Neural cell (in vitro differentiated cells): Measurements from ENCODE around the gene ADARB2.

ENCODE experiments used
- CTCF ChIP-seq: fragments of 450-650 bp; IDR thresholded peaks from 2 replicates; pipeline ENCODE4 v1.5.1; 2014; ENCODE audit warnings: antibody characterized with exemption, mild to moderate bottlenecking, moderate library complexity; ENCODE audit not compliant: poor library complexity, severe bottlenecking
- EP300 ChIP-seq: fragments of 450-650 bp; conservative IDR thresholded peaks from 2 replicates; pipeline ENCODE4 v1.6.1; 2014; ENCODE audit warnings: antibody characterized with exemption, mild to moderate bottlenecking, moderate library complexity; ENCODE audit not compliant: poor library complexity, severe bottlenecking
- EZH2 ChIP-seq: fragments of 200-600, 300-800 bp; shearing (Covaris generic), sonication (generic); IDR thresholded peaks from 2 replicates; pipeline ENCODE4 v1.6.1; 2014; ENCODE audit warnings: antibody characterized with exemption, low read length, borderline replicate concordance, mild to moderate bottlenecking; ENCODE audit not compliant: insufficient read depth, poor library complexity, severe bottlenecking
- MXI1 ChIP-seq: fragments of 450-650 bp; conservative IDR thresholded peaks from 2 replicates; pipeline ENCODE4 v1.6.1; 2014; ENCODE audit warnings: antibody characterized with exemption, mild to moderate bottlenecking; ENCODE audit not compliant: poor library complexity, severe bottlenecking
- POLR2AphosphoS5 ChIP-seq: IDR thresholded peaks from 2 replicates; pipeline ENCODE4 v1.6.1; 2012
- RAD21 ChIP-seq: fragments of 450-650 bp; conservative IDR thresholded peaks from 2 replicates; pipeline ENCODE4 v1.6.1; 2014; ENCODE audit warnings: antibody characterized with exemption, mild to moderate bottlenecking, moderate library complexity
- SMC3 ChIP-seq: fragments of 450-650 bp; conservative IDR thresholded peaks from 2 replicates; pipeline ENCODE4 v1.6.1; 2014; ENCODE audit warnings: antibody characterized with exemption, mild to moderate bottlenecking, moderate library complexity; ENCODE audit not compliant: poor library complexity
- TAF1 ChIP-seq: IDR thresholded peaks from 2 replicates; pipeline ENCODE4 v1.6.1; 2012; ENCODE audit warnings: low read depth
- TF ChIP-seq, protein P1 (sequence below): IDR thresholded peaks from 2 replicates; pipeline ENCODE4 v1.6.1; 2012; ENCODE audit warnings: borderline replicate concordance

DNA sequence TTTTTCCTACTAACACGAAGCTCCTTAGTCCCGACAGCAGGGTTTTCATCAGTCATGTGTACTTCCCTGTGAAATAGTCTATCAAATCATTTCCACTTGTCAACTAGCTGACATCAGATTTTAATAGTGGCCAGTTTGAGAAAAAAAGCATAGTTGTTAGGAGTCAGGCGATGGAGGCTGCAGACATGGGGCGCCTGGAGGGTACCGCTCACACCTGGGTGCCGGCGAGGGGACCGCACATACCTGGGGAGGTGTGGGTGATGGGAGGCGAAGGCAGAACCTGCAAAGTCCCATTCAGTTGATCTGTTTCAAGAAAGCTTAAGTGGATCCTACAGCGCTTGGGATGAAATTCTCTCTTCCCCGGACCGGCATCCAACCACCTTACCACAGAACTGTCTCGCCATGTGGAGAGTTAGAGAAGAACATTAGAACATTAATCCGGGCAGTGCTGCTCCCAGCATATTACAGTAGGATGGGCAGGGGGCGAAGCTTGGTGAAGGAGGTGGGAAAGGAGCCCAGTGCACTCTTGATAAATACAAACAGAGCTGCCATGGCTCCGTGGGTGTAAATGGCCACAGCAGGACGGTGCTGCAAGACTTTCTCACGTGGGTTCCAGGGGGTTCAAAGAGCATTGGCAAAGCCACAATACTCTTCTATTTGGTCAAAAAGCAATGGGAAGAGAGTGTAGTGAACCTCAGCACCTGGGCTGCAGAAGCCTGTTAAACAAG is 24.2 kb downstream of the ADARB2 start:
- TF ChIP-seq CTCF (no peak), EP300 (no peak), POLR2AphosphoS5 (no peak), EZH2 (no peak), SMC3 (no peak), TAF1 (no peak), MXI1 (no peak), RAD21 (no peak)
- TF ChIP-seq, protein P1, sequence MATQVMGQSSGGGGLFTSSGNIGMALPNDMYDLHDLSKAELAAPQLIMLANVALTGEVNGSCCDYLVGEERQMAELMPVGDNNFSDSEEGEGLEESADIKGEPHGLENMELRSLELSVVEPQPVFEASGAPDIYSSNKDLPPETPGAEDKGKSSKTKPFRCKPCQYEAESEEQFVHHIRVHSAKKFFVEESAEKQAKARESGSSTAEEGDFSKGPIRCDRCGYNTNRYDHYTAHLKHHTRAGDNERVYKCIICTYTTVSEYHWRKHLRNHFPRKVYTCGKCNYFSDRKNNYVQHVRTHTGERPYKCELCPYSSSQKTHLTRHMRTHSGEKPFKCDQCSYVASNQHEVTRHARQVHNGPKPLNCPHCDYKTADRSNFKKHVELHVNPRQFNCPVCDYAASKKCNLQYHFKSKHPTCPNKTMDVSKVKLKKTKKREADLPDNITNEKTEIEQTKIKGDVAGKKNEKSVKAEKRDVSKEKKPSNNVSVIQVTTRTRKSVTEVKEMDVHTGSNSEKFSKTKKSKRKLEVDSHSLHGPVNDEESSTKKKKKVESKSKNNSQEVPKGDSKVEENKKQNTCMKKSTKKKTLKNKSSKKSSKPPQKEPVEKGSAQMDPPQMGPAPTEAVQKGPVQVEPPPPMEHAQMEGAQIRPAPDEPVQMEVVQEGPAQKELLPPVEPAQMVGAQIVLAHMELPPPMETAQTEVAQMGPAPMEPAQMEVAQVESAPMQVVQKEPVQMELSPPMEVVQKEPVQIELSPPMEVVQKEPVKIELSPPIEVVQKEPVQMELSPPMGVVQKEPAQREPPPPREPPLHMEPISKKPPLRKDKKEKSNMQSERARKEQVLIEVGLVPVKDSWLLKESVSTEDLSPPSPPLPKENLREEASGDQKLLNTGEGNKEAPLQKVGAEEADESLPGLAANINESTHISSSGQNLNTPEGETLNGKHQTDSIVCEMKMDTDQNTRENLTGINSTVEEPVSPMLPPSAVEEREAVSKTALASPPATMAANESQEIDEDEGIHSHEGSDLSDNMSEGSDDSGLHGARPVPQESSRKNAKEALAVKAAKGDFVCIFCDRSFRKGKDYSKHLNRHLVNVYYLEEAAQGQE: no peak
